Keratinocyte (primary cell): Measurements from ENCODE around the gene CSTF1. TPM values are rescaled to one million over a fixed set of nuclear protein-coding genes. Genes with fewer than 3 reads are reported as not detected.

ENCODE experiments used
- DNase-seq: peaks from one replicate; pipeline ENCODE4 v3.0.0-alpha.2; 2011; ENCODE audit warnings: low read depth, missing footprints, low spot score
- FAIRE-seq: peaks from 2 replicates; lab custom pipeline; 2011; peaks lifted over from hg19 to GRCh38; lab: Jason Lieb, UNC
- H2AFZ ChIP-seq: 2 replicates; pipeline ENCODE4 v1.6.0; 2012; ENCODE audit warnings: low read length, control low read depth, inconsistent platforms; ENCODE audit not compliant: control insufficient read depth
- H3K27ac ChIP-seq: 2 replicates; pipeline ENCODE4 v1.5.1; 2011; ENCODE audit warnings: low read length; ENCODE audit not compliant: control insufficient read depth, insufficient read depth
- H3K27me3 ChIP-seq: 3 replicates; pipeline ENCODE4 v1.6.0; 2011; ENCODE audit warnings: low read length; ENCODE audit not compliant: control insufficient read depth, insufficient read depth; ENCODE audit errors: extremely low read depth
- H3K36me3 ChIP-seq, 2 experiments: 2 replicates in 1 of 2; 3 replicates in 1 of 2; pipeline ENCODE4 v1.5.1; 2011; ENCODE audit warnings: low read length in 2 of 2, mild to moderate bottlenecking in 1 of 2; ENCODE audit not compliant: control insufficient read depth in 2 of 2, insufficient read depth in 2 of 2; ENCODE audit errors: extremely low read depth in 1 of 2
- H3K4me1 ChIP-seq: 3 replicates; pipeline ENCODE4 v1.5.1; 2011; ENCODE audit warnings: low read length; ENCODE audit not compliant: control insufficient read depth, insufficient read depth; ENCODE audit errors: extremely low read depth
- H3K4me2 ChIP-seq: 3 replicates; pipeline ENCODE4 v1.6.0; 2011; ENCODE audit warnings: low read depth, low read length; ENCODE audit not compliant: control insufficient read depth, insufficient read depth; ENCODE audit errors: extremely low read depth
- H3K4me3 ChIP-seq, 3 experiments: fragments of 200-600 bp in 1 of 3; sonication (generic) in 1 of 3; 2 replicates in 2 of 3; 3 replicates in 1 of 3; pipeline ENCODE4 v1.5.1; 2011 to 2016; ENCODE audit warnings: low read length in 3 of 3, mild to moderate bottlenecking in 3 of 3, control low read depth in 2 of 3, inconsistent platforms in 1 of 3, low read depth in 1 of 3, mixed read lengths in 1 of 3, mixed run types in 1 of 3, moderate library complexity in 1 of 3; ENCODE audit not compliant: control insufficient read depth in 2 of 3, insufficient read depth in 2 of 3; ENCODE audit errors: extremely low read depth in 1 of 3
- H3K79me2 ChIP-seq: 2 replicates; pipeline ENCODE4 v1.6.0; 2012; ENCODE audit warnings: low read length; ENCODE audit not compliant: control insufficient read depth, insufficient read depth
- H3K9ac ChIP-seq: 3 replicates; pipeline ENCODE4 v1.6.0; 2011; ENCODE audit warnings: low read length; ENCODE audit not compliant: control insufficient read depth, insufficient read depth; ENCODE audit errors: extremely low read depth
- H3K9me1 ChIP-seq: 3 replicates; pipeline ENCODE4 v1.6.0; 2011; ENCODE audit warnings: low read length; ENCODE audit not compliant: control insufficient read depth, insufficient read depth; ENCODE audit errors: extremely low read depth
- H3K9me3 ChIP-seq: 2 replicates; pipeline ENCODE4 v1.5.1; 2012; ENCODE audit warnings: low read depth, low read length; ENCODE audit not compliant: control insufficient read depth
- H4K20me1 ChIP-seq: 3 replicates; pipeline ENCODE4 v1.6.0; 2011; ENCODE audit warnings: low read length; ENCODE audit not compliant: control insufficient read depth, insufficient read depth; ENCODE audit errors: extremely low read depth
- EZH2 ChIP-seq: IDR thresholded peaks from one replicate; pipeline ENCODE4 v1.6.1; 2012; ENCODE audit warnings: inconsistent platforms, mild to moderate bottlenecking, low read length, moderate library complexity
- dilution Hi-C: fragments of 300-500 bp; cut with MboI; formaldehyde crosslinking; loops from one replicate; pipeline ENCODE4 v1.7.0; 2020; ENCODE audit warnings: low sequenced_read_pairs; ENCODE audit not compliant: extremely low pct_ligation_motif_present
- polyA plus RNA-seq, 5 experiments: library from polyadenylated mRNA; depleted of rRNA in 3 of 5; stranded (reverse) in 3 of 5; stranded (forward) in 1 of 5; unstranded in 1 of 5; fragments of >200 nt; gene quantifications; 1 replicate in 1 of 5; 2 replicates in 3 of 5; 3 replicates in 1 of 5; pipeline versions ENCODE4 v1.2.1 to v1.2.3, GENCODE V29; 2011 to 2012; ENCODE audit warnings: missing spikeins in 2 of 5, low read depth in 1 of 5, low replicate concordance in 1 of 5
- TF ChIP-seq, protein P1 (sequence below), 3 experiments: IDR thresholded peaks in 1 of 3; conservative IDR thresholded peaks in 1 of 3; optimal IDR thresholded peaks in 1 of 3; 2 replicates in 2 of 3; 3 replicates in 1 of 3; pipeline versions ENCODE3 to v1.5.1; 2011; ENCODE audit warnings: low read length in 3 of 3, mild to moderate bottlenecking in 3 of 3, moderate library complexity in 2 of 3, control low read depth in 1 of 3, inconsistent platforms in 1 of 3; ENCODE audit not compliant: insufficient read depth in 2 of 3; ENCODE audit errors: extremely low read depth in 1 of 3

CSTF1 gene
- polyA plus RNA-seq, 1 donor (not counting 4 experiments of a cell fraction or from before 2014, with no cell fraction given) = 40.3 TPM

DNA sequence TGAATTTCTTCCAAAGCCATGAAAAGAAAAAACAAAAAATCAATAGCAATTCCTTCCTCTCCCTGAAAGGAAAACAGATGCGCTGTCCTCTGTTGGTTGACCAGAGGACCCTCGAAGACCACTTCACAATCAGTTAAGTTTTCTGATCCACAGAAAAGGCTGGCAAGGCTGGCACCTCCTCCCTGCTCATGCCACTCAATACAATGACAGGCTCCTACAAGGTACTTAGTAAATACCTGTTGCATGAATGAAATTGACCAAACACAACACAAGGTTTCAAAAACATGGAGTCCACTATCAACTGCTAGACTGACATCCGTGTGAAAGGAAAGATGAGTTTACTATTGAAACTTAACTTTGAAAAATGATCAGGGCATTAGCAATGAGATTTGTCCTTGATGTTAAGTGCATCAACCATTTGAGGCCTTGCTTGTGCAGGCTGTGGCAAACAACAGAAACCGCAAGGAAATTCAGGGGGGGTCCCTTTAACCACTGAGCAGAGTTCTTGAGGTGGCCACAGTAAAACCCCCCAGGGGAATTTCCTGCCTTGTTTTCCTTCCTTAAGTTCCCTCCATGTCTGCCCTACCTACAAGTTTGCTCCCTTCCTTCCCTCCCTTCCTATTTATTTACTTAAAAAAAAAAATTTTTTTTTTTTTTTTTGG lies 48.0 kb downstream of the CSTF1 start:
- H3K9me3 ChIP-seq = no peaks in the 10 kb centered on the region
- no peaks in the 10 kb centered on the region for H3K79me2 ChIP-seq
- TF ChIP-seq EZH2 = no peak
- TF ChIP-seq, protein P1, sequence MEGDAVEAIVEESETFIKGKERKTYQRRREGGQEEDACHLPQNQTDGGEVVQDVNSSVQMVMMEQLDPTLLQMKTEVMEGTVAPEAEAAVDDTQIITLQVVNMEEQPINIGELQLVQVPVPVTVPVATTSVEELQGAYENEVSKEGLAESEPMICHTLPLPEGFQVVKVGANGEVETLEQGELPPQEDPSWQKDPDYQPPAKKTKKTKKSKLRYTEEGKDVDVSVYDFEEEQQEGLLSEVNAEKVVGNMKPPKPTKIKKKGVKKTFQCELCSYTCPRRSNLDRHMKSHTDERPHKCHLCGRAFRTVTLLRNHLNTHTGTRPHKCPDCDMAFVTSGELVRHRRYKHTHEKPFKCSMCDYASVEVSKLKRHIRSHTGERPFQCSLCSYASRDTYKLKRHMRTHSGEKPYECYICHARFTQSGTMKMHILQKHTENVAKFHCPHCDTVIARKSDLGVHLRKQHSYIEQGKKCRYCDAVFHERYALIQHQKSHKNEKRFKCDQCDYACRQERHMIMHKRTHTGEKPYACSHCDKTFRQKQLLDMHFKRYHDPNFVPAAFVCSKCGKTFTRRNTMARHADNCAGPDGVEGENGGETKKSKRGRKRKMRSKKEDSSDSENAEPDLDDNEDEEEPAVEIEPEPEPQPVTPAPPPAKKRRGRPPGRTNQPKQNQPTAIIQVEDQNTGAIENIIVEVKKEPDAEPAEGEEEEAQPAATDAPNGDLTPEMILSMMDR (optimal IDR thresholded peaks at IDR 0.05 in 1 of 3, IDR thresholded peaks at IDR 0.05 in 1 of 3, conservative IDR thresholded peaks at IDR 0.05 in 1 of 3; ENCODE audit: extremely low read depth in 1 of 3, insufficient read depth in 2 of 3, low read length in 3 of 3) = no peak
- H3K27me3 ChIP-seq = no peaks in the 10 kb centered on the region
- H3K36me3 ChIP-seq = no peaks in the 10 kb centered on the region
- peaks cover 5% of the 10 kb centered on the region for H3K4me1 ChIP-seq
- H3K4me3 ChIP-seq = no peak overlapping the region
- no peak overlapping the region for H2AFZ ChIP-seq
- no peak overlapping the region for H3K27ac ChIP-seq
- dilution Hi-C loops = no loop called here
- no peak for FAIRE-seq
- H4K20me1 ChIP-seq = no peaks in the 10 kb centered on the region
- no peak overlapping the region for H3K4me2 ChIP-seq
- no peaks in the 10 kb centered on the region for H3K9me1 ChIP-seq
- DNase-seq = no peak
- no peak overlapping the region for H3K9ac ChIP-seq

DNA sequence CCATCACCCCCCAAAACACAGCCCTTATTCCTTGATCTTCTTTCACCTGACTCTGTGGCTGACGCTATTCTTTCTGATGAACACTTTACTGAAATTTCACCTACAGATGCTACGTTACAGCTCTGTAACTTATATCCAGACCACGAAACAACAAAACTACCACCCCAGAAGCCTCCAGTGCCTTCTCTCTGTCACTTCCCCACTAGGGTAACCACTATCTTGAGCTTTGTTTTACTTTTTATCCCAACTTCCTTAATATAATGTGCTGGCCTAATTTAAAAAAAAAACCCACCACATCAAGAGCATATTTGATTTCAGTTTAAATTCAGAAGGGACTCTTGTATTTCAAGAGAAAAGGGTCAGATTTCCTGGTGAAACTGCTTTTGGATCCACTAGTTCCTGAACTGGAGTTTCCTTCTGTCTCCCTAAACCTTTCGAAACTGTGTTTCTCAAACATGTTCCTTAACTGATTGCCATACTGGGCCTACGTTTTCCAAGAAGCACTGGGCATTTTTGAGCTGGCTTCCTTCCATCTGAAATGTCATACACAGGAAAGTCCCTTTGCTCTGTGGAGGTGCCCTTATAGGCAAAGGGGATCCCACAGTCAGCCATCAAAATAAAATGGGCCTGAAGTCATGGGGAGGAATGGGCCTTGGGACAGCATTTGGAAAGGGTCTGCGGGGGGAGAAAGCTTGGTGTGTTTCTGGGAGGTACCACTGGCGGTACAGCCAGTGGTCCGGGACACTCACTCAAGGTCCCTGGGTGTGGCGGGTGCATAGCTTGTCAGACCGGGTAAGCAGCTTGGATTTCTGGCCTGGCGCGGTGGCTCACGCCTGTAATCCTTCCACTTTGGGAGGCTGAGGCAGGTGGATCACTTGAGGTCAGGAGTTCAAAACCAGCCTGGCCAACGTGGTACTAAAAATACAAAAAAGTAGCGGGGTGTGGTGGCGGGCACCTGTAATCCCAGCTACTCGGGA lies 50.2 kb downstream of the CSTF1 start:
- H3K9me1 ChIP-seq = no peaks in the 10 kb centered on the region
- no peaks in the 10 kb centered on the region for H4K20me1 ChIP-seq
- H3K9me3 ChIP-seq = no peaks in the 10 kb centered on the region
- no peak overlapping the region for H3K27ac ChIP-seq
- H3K27me3 ChIP-seq = no peaks in the 10 kb centered on the region
- dilution Hi-C loops = no loop called here
- no peaks in the 10 kb centered on the region for H3K36me3 ChIP-seq
- DNase-seq = no peak
- H3K79me2 ChIP-seq = no peaks in the 10 kb centered on the region
- H3K9ac ChIP-seq = no peak overlapping the region
- H2AFZ ChIP-seq = no peak overlapping the region
- TF ChIP-seq, protein P1 (optimal IDR thresholded peaks at IDR 0.05 in 1 of 3, IDR thresholded peaks at IDR 0.05 in 1 of 3, conservative IDR thresholded peaks at IDR 0.05 in 1 of 3; ENCODE audit: extremely low read depth in 1 of 3, insufficient read depth in 2 of 3, low read length in 3 of 3) = no peak
- no peak for TF ChIP-seq EZH2
- FAIRE-seq = no peak
- H3K4me3 ChIP-seq = no peak overlapping the region
- H3K4me2 ChIP-seq = no peak overlapping the region
- H3K4me1 ChIP-seq = peaks cover 5% of the 10 kb centered on the region
